ENCODE data around the gene BCAR1.

The BCAR1 gene

GRCh38 chr16:75203667-75204409 is 47.6 kb downstream of the BCAR1 start:
- no peak for TF ChIP-seq CTCF (conservative IDR thresholded peaks at IDR 0.05)
- no peak for TF ChIP-seq ZFX (IDR thresholded peaks at IDR 0.05)
- no peak overlapping the region for H3K27ac ChIP-seq

GRCh38 chr16:75203096-75203495 is 48.3 kb downstream of the BCAR1 start:
- H3K27ac ChIP-seq, result no peak overlapping the region
- no peak for TF ChIP-seq ZFX (IDR thresholded peaks at IDR 0.05)
- TF ChIP-seq CTCF (conservative IDR thresholded peaks at IDR 0.05), result no peak

- no peak overlapping the region for H3K27ac ChIP-seq
- no peak for TF ChIP-seq CTCF (conservative IDR thresholded peaks at IDR 0.05)
- TF ChIP-seq ZFX (IDR thresholded peaks at IDR 0.05), result no peak
Measured at GRCh38 chr16:75202069-75202590, 49.3 kb downstream of the BCAR1 start.

GRCh38 chr16:75198135-75198600 is 53.3 kb downstream of the BCAR1 start:
- H3K27ac ChIP-seq, result no peak overlapping the region
- TF ChIP-seq CTCF (conservative IDR thresholded peaks at IDR 0.05), result no peak
- no peak for TF ChIP-seq ZFX (IDR thresholded peaks at IDR 0.05)

GRCh38 chr16:75197522-75198134 is 53.8 kb downstream of the BCAR1 start:
- no peak overlapping the region for H3K27ac ChIP-seq
- TF ChIP-seq CTCF (conservative IDR thresholded peaks at IDR 0.05), result no peak
- TF ChIP-seq ZFX (IDR thresholded peaks at IDR 0.05), result no peak

GRCh38 chr16:75196836-75197235 is 54.6 kb downstream of the BCAR1 start:
- H3K27ac ChIP-seq, result no peak overlapping the region
- TF ChIP-seq CTCF (conservative IDR thresholded peaks at IDR 0.05) (no peak), ZFX (IDR thresholded peaks at IDR 0.05) (no peak)
